ENCODE measurements around the gene TCFL5.
A peak's percentile ranks its signal among the peaks of the same experiment; 100 is the strongest.

The TCFL5 gene

DNA sequence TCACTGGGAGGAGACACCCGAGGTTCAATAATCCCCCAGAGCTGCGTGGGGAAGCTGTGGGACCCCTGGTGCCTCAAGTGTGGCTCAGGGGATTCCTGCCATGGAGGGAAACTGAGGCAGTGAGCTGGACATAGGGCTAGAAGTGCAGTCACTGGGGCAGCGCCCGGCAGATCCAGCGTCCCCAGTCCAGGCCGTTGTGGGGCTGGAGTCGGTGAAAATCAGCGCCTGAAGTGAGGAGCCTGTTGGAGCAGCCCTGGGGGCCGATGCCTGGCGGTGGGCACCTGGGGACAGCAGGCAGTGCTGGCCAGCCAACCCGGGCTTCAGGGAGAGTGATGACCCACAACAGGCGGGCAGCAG, 46.9 kb downstream of the TCFL5 start:
- TF ChIP-seq ZNF274 (IDR thresholded peaks at IDR 0.05; ENCODE audit: low read depth, low read length) (no peak), YY1 (IDR thresholded peaks at IDR 0.05; ENCODE audit: insufficient read depth, insufficient read length) (no peak), SUZ12 (IDR thresholded peaks at IDR 0.05; ENCODE audit: extremely low read depth, insufficient read depth, insufficient read length) (no peak)
- Histone ChIP-seq H3K4me1 (ENCODE audit: insufficient read depth, insufficient read length) (peaks cover 29% of the 10 kb centered on the region), H3K27me3 (ENCODE audit: insufficient read depth, insufficient read length) (no peaks in the 10 kb centered on the region), H3K9me3 (ENCODE audit: insufficient read depth, low read length) (no peaks in the 10 kb centered on the region), H3K36me3 (ENCODE audit: insufficient read depth, insufficient read length, low read length) (peaks cover 58% of the 10 kb centered on the region), H3K4me3 (ENCODE audit: insufficient read length, low read depth) (no peak overlapping the region), H3K9ac (ENCODE audit: insufficient read length, low read depth) (peak overlapping the region; percentile 94)
- DNase-seq (ENCODE audit: low read depth, low spot score) = no peak

DNA sequence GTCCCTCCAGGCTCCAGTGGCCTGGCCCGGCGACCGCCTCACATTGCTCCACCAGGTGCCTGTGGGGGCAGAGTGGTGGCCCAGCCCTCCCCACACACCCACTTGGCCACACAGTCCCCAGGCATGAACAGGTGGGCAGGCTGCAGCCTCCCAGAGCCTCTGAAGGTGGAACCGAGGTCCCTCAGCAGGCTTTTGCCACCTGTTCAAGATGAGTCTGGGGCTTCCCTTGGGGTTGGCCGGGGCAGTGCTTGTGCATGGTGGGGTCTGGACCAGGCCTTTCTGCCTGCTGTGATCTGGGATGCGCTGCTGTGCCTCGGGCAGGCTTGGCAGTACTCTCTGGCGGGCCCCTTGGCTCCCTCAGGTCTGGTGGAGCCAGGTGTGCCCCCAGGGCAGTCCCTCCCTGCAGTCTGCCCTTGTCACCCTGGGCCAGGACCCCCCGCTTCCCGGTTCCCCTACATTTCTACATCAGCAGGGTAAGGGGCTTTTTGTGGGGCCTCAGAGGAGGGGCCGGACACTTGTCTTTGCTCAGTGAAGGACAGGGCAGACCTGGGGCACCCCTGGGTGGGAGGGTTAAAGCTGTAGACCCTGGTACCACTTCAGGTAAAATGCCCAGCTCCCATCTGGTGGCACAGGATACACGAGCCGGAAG, 47.4 kb downstream of the TCFL5 start:
- peaks cover 24% of the 10 kb centered on the region for H3K4me1 ChIP-seq (ENCODE audit: insufficient read depth, insufficient read length)
- H3K36me3 ChIP-seq (ENCODE audit: insufficient read depth, insufficient read length, low read length) = peaks cover 58% of the 10 kb centered on the region

GRCh38 chr20:62813588-62813987, 48.0 kb downstream of the TCFL5 start:
- Histone ChIP-seq H3K4me3 (ENCODE audit: insufficient read length, low read depth) (no peak overlapping the region), H3K36me3 (ENCODE audit: insufficient read depth, insufficient read length, low read length) (peaks cover 56% of the 10 kb centered on the region)

More for the DNA sequence above, 47.4 kb downstream of the TCFL5 start:
- Histone ChIP-seq H3K4me3 (ENCODE audit: insufficient read length, low read depth) (no peak overlapping the region), H3K9ac (ENCODE audit: insufficient read length, low read depth) (no peak overlapping the region), H3K27me3 (ENCODE audit: insufficient read depth, insufficient read length) (no peaks in the 10 kb centered on the region), H3K9me3 (ENCODE audit: insufficient read depth, low read length) (no peaks in the 10 kb centered on the region)
- no peak for TF ChIP-seq SUZ12 (IDR thresholded peaks at IDR 0.05; ENCODE audit: extremely low read depth, insufficient read depth, insufficient read length)
- TF ChIP-seq YY1 (IDR thresholded peaks at IDR 0.05; ENCODE audit: insufficient read depth, insufficient read length) = no peak
- TF ChIP-seq ZNF274 (IDR thresholded peaks at IDR 0.05; ENCODE audit: low read depth, low read length) = no peak
- DNase-seq (ENCODE audit: low read depth, low spot score) = no peak

DNA sequence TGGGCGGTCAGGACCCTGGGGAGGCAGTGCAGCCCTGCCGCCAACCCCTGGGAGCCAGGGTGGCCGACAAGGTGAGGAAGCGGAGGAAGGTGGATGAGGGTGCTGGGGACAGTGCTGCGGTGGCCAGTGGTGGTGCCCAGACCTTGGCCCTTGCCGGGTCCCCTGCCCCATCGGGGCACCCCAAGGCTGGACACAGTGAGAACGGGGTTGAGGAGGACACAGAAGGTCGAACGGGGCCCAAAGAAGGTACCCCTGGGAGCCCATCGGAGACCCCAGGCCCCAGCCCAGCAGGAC, 48.8 kb downstream of the TCFL5 start:
- H3K4me1 ChIP-seq (ENCODE audit: insufficient read depth, insufficient read length) = peaks cover 20% of the 10 kb centered on the region
- no peaks in the 10 kb centered on the region for H3K9me3 ChIP-seq (ENCODE audit: insufficient read depth, low read length)
- TF ChIP-seq SUZ12 (IDR thresholded peaks at IDR 0.05; ENCODE audit: extremely low read depth, insufficient read depth, insufficient read length) = no peak
- TF ChIP-seq ZNF274 (IDR thresholded peaks at IDR 0.05; ENCODE audit: low read depth, low read length) = no peak
- TF ChIP-seq YY1 (IDR thresholded peaks at IDR 0.05; ENCODE audit: insufficient read depth, insufficient read length) = no peak
- no peak for DNase-seq (ENCODE audit: low read depth, low spot score)
- H3K4me3 ChIP-seq (ENCODE audit: insufficient read length, low read depth) = no peak overlapping the region
- H3K9ac ChIP-seq (ENCODE audit: insufficient read length, low read depth) = no peak overlapping the region
- peaks cover 62% of the 10 kb centered on the region for H3K36me3 ChIP-seq (ENCODE audit: insufficient read depth, insufficient read length, low read length)
- H3K27me3 ChIP-seq (ENCODE audit: insufficient read depth, insufficient read length) = no peaks in the 10 kb centered on the region

More at GRCh38 chr20:62813588-62813987, 48.0 kb downstream of the TCFL5 start:
- Histone ChIP-seq H3K9ac (ENCODE audit: insufficient read length, low read depth) (no peak overlapping the region), H3K27me3 (ENCODE audit: insufficient read depth, insufficient read length) (no peaks in the 10 kb centered on the region), H3K4me1 (ENCODE audit: insufficient read depth, insufficient read length) (peaks cover 21% of the 10 kb centered on the region), H3K9me3 (ENCODE audit: insufficient read depth, low read length) (no peaks in the 10 kb centered on the region)
- DNase-seq (ENCODE audit: low read depth, low spot score) = no peak
- no peak for TF ChIP-seq YY1 (IDR thresholded peaks at IDR 0.05; ENCODE audit: insufficient read depth, insufficient read length)
- TF ChIP-seq SUZ12 (IDR thresholded peaks at IDR 0.05; ENCODE audit: extremely low read depth, insufficient read depth, insufficient read length) = no peak
- TF ChIP-seq ZNF274 (IDR thresholded peaks at IDR 0.05; ENCODE audit: low read depth, low read length) = no peak

GRCh38 chr20:62812181-62812906, 49.3 kb downstream of the TCFL5 start:
- no peak overlapping the region for H3K4me3 ChIP-seq (ENCODE audit: insufficient read length, low read depth)
- TF ChIP-seq SUZ12 (IDR thresholded peaks at IDR 0.05; ENCODE audit: extremely low read depth, insufficient read depth, insufficient read length) = no peak
- TF ChIP-seq ZNF274 (IDR thresholded peaks at IDR 0.05; ENCODE audit: low read depth, low read length) = no peak
- TF ChIP-seq YY1 (IDR thresholded peaks at IDR 0.05; ENCODE audit: insufficient read depth, insufficient read length) = no peak
- H3K36me3 ChIP-seq (ENCODE audit: insufficient read depth, insufficient read length, low read length) = peaks cover 67% of the 10 kb centered on the region
- no peak for DNase-seq (ENCODE audit: low read depth, low spot score)
- no peaks in the 10 kb centered on the region for H3K27me3 ChIP-seq (ENCODE audit: insufficient read depth, insufficient read length)
- H3K9me3 ChIP-seq (ENCODE audit: insufficient read depth, low read length) = no peaks in the 10 kb centered on the region
- peaks cover 23% of the 10 kb centered on the region for H3K4me1 ChIP-seq (ENCODE audit: insufficient read depth, insufficient read length)
- no peak overlapping the region for H3K9ac ChIP-seq (ENCODE audit: insufficient read length, low read depth)

DNA sequence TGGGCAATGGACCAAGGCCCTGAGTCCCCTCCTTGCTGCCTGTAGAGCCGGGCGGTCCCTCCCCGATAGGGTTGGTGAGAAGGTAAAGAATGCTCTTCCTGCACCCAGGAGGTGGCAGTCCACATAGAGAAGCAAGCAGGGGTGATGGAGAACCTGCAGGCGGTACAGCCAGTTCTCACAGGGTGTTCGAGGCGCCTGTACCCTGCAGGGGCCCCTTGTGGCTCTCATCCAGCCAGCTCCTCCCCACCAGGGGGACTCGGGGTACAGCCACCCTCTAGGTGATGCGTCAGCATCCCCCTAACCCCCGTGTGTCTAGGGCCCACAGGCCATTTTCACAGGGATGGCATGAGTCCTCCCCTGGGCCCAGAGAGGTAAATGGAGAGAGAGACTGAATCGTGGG, 49.9 kb downstream of the TCFL5 start:
- DNase-seq (ENCODE audit: low read depth, low spot score) = no peak
- Histone ChIP-seq H3K36me3 (ENCODE audit: insufficient read depth, insufficient read length, low read length) (peaks cover 73% of the 10 kb centered on the region), H3K4me1 (ENCODE audit: insufficient read depth, insufficient read length) (peaks cover 23% of the 10 kb centered on the region), H3K9ac (ENCODE audit: insufficient read length, low read depth) (no peak overlapping the region), H3K27me3 (ENCODE audit: insufficient read depth, insufficient read length) (no peaks in the 10 kb centered on the region), H3K4me3 (ENCODE audit: insufficient read length, low read depth) (no peak overlapping the region), H3K9me3 (ENCODE audit: insufficient read depth, low read length) (no peaks in the 10 kb centered on the region)
- TF ChIP-seq YY1 (IDR thresholded peaks at IDR 0.05; ENCODE audit: insufficient read depth, insufficient read length) (no peak), ZNF274 (IDR thresholded peaks at IDR 0.05; ENCODE audit: low read depth, low read length) (no peak), SUZ12 (IDR thresholded peaks at IDR 0.05; ENCODE audit: extremely low read depth, insufficient read depth, insufficient read length) (no peak)

GRCh38 chr20:62811320-62811719, 50.3 kb downstream of the TCFL5 start:
- Histone ChIP-seq H3K4me1 (ENCODE audit: insufficient read depth, insufficient read length) (peaks cover 25% of the 10 kb centered on the region), H3K36me3 (ENCODE audit: insufficient read depth, insufficient read length, low read length) (peaks cover 77% of the 10 kb centered on the region), H3K4me3 (ENCODE audit: insufficient read length, low read depth) (no peak overlapping the region), H3K9ac (ENCODE audit: insufficient read length, low read depth) (no peak overlapping the region), H3K9me3 (ENCODE audit: insufficient read depth, low read length) (no peaks in the 10 kb centered on the region), H3K27me3 (ENCODE audit: insufficient read depth, insufficient read length) (no peaks in the 10 kb centered on the region)
- TF ChIP-seq YY1 (IDR thresholded peaks at IDR 0.05; ENCODE audit: insufficient read depth, insufficient read length) = no peak
- DNase-seq (ENCODE audit: low read depth, low spot score) = no peak
